Activated gamma-delta T cell treated with Interleukin-2 at 50 U/mL for 16 hours (primary cell): ENCODE data around the gene CHMP1B.
"Not testable (repeated sequence)": the region's sequence is repeated elsewhere in the genome, so short reads cannot be mapped to it uniquely, and the experiment has no call there.

Experiments
- DNase-seq: peaks from one replicate; pipeline ENCODE4 v3.0.0-alpha.2; 2020

CHMP1B gene

GRCh38 chr18:11872479-11873136 lies 21.4 kb downstream of the CHMP1B start:
- DNase-seq = no peak

GRCh38 chr18:11873670-11874340 lies 22.6 kb downstream of the CHMP1B start:
- no peak for DNase-seq

GRCh38 chr18:11874676-11875075 lies 23.5 kb downstream of the CHMP1B start:
- DNase-seq = no peak

- no peak for DNase-seq
Measured at GRCh38 chr18:11877497-11878135, 26.4 kb downstream of the CHMP1B start.

- DNase-seq = no peak
Measured at GRCh38 chr18:11880586-11881304, 29.5 kb downstream of the CHMP1B start.

GRCh38 chr18:11882636-11883035 lies 31.4 kb downstream of the CHMP1B start:
- no peak for DNase-seq

- DNase-seq = no peak
Measured at GRCh38 chr18:11883153-11883552, 31.9 kb downstream of the CHMP1B start.

GRCh38 chr18:11884396-11885030 lies 33.3 kb downstream of the CHMP1B start:
- DNase-seq = no peak

- DNase-seq = no peak
Measured at GRCh38 chr18:11885278-11885947, 34.2 kb downstream of the CHMP1B start.

GRCh38 chr18:11886577-11887110 lies 35.4 kb downstream of the CHMP1B start:
- DNase-seq = no peak

- DNase-seq = no peak
Measured at GRCh38 chr18:11887328-11888128, 36.3 kb downstream of the CHMP1B start.

- no peak for DNase-seq
Measured at GRCh38 chr18:11888726-11889125, 37.5 kb downstream of the CHMP1B start.

- no peak for DNase-seq
Measured at GRCh38 chr18:11889284-11889683, 38.1 kb downstream of the CHMP1B start.

GRCh38 chr18:11891737-11892136 lies 40.5 kb downstream of the CHMP1B start:
- DNase-seq = no peak

GRCh38 chr18:11892438-11892837 lies 41.2 kb downstream of the CHMP1B start:
- not testable (repeated sequence) for DNase-seq

- no peak for DNase-seq
Measured at GRCh38 chr18:11897781-11898180, 46.6 kb downstream of the CHMP1B start.

- DNase-seq = no peak
Measured at GRCh38 chr18:11899063-11899462, 47.9 kb downstream of the CHMP1B start.

- no peak for DNase-seq
Measured at GRCh38 chr18:11901826-11902438, 50.7 kb downstream of the CHMP1B start.

GRCh38 chr18:11902522-11903292 lies 51.5 kb downstream of the CHMP1B start:
- no peak for DNase-seq
